CD4-positive, alpha-beta memory T cell (primary cell): ENCODE data around the gene MADCAM1. TPM values are rescaled to one million over a fixed set of nuclear protein-coding genes. Genes with fewer than 3 reads are reported as not detected.

Experiments used
- CTCF ChIA-PET: fragments of 350-600 bp; sonication (Branson Sonifier 250); formaldehyde crosslinking; loops from one replicate; lab custom pipeline; 2021; ENCODE audit warnings: inconsistent platforms; ENCODE audit not compliant: partially characterized antibody; lab: Charles Lee
- POLR2A ChIA-PET: fragments of 350-600 bp; sonication (Branson Sonifier 250); formaldehyde crosslinking; loops from one replicate; lab custom pipeline; 2021; ENCODE audit not compliant: partially characterized antibody; lab: Charles Lee
- DNase-seq, 5 donors: peaks; one replicate each; pipeline versions ENCODE4 v3.0.0 to v3.0.0-alpha.2; 2020 to 2022; ENCODE audit warnings: mixed read lengths in 1 of 5
- H3K27ac ChIP-seq: one replicate; pipeline ENCODE4 v1.7.0; 2013; ENCODE audit warnings: low read depth, low read length
- H3K27me3 ChIP-seq: 2 replicates; pipeline ENCODE4 v1.7.0; 2013; ENCODE audit warnings: mild to moderate bottlenecking, low read length, moderate library complexity; ENCODE audit not compliant: insufficient read depth
- H3K36me3 ChIP-seq: 2 replicates; pipeline ENCODE4 v1.7.0; 2013; ENCODE audit warnings: mild to moderate bottlenecking, low read length, moderate library complexity; ENCODE audit not compliant: insufficient read depth
- H3K4me1 ChIP-seq: 2 replicates; pipeline ENCODE4 v1.7.0; 2013; ENCODE audit warnings: mild to moderate bottlenecking, low read length, moderate library complexity; ENCODE audit not compliant: insufficient read depth
- H3K4me3 ChIP-seq, 2 donors: one replicate each; pipeline ENCODE4 v1.7.0; 2013; ENCODE audit warnings: low read length in 2 of 2, mild to moderate bottlenecking in 1 of 2
- H3K9me3 ChIP-seq, 2 donors: one replicate each; pipeline ENCODE4 v1.7.0; 2013; ENCODE audit warnings: low read length in 2 of 2, control low read depth in 1 of 2; ENCODE audit not compliant: control insufficient read depth in 1 of 2
- H3K27ac Mint-ChIP-seq, 7 donors: one replicate each; pipeline ENCODE4 v1.8.0; 2020 to 2021; ENCODE audit warnings: mixed read lengths in 7 of 7, mild to moderate bottlenecking in 6 of 7, inconsistent platforms in 3 of 7, moderate library complexity in 3 of 7
- H3K27me3 Mint-ChIP-seq, 2 donors: one replicate each; pipeline ENCODE4 v1.8.0; 2020 to 2021; ENCODE audit warnings: mixed read lengths in 2 of 2
- H3K36me3 Mint-ChIP-seq, 2 donors: one replicate each; pipeline ENCODE4 v1.8.0; 2020 to 2021; ENCODE audit warnings: mixed read lengths in 2 of 2, inconsistent platforms in 1 of 2, mild to moderate bottlenecking in 1 of 2
- H3K4me1 Mint-ChIP-seq, 4 donors: one replicate each; pipeline ENCODE4 v1.8.0; 2020 to 2021; ENCODE audit warnings: mixed read lengths in 4 of 4, mild to moderate bottlenecking in 1 of 4
- H3K4me3 Mint-ChIP-seq, 8 donors: one replicate each; pipeline ENCODE4 v1.8.0; 2020 to 2021; ENCODE audit warnings: mixed read lengths in 8 of 8, mild to moderate bottlenecking in 7 of 8, moderate library complexity in 6 of 8, inconsistent platforms in 3 of 8
- H3K9me3 Mint-ChIP-seq, 8 donors: one replicate each; pipeline ENCODE4 v1.8.0; 2020 to 2021; ENCODE audit warnings: mixed read lengths in 8 of 8, mild to moderate bottlenecking in 5 of 8, inconsistent platforms in 3 of 8, moderate library complexity in 1 of 8
- intact Hi-C: fragments of 100-400 bp; cut with micrococcal nuclease; formaldehyde crosslinking; loops from one replicate; pipeline ENCODE4 v1.15.1; 2023
- polyA plus RNA-seq, 2 donors: library from polyadenylated mRNA; unstranded; fragments of 300-500 nt; fragmentation: Illumina TruSeq; gene quantifications; one replicate each; pipeline ENCODE4 v1.2.3, GENCODE V29; 2021
- total RNA-seq, 2 experiments: library from RNA; stranded (reverse); gene quantifications; one replicate each; pipeline ENCODE4 v1.2.3, GENCODE V29; 2021

The MADCAM1 gene
- total and polyA plus RNA-seq, 4 experiments from 2014 or later = 0.11 to 1.9 (median 0.88) TPM

GRCh38 chr19:519449-519865 lies 23.2 kb downstream of the MADCAM1 start:
- no peak for DNase-seq
- ChIA-PET CTCF (interaction anchor here (0.9 to 3.6 kb wide), 4 partner anchors 8 to 65 kb away, joined by 3 to 22 read pairs (median 6); partner anchors contain the start of gene CDC34), POLR2A (interaction anchor here (1.2 to 3.6 kb wide), 5 partner anchors 9 to 31 kb away, joined by 3 to 30 read pairs (median 10); partner anchors contain the start of gene CDC34)
- Histone ChIP-seq H3K27ac (no peak overlapping the region), H3K4me3 (no peak overlapping the region), H3K4me1 (no peaks in the 10 kb centered on the region), H3K36me3 (no peaks in the 10 kb centered on the region), H3K9me3 (no peaks in the 10 kb centered on the region), H3K27me3 (no peaks in the 10 kb centered on the region)
- Mint-ChIP-seq H3K27ac (no peak overlapping the region), H3K36me3 (no peaks in the 10 kb centered on the region), H3K9me3 (peaks cover 0 to 3% (median 0%) of the 10 kb centered on the region in 8 donors), H3K4me3 (no peak overlapping the region), H3K27me3 (no peaks in the 10 kb centered on the region), H3K4me1 (peaks cover 3 to 14% (median 6%) of the 10 kb centered on the region in 4 donors)
- intact Hi-C loops = loop anchor here (1.0 to 10.0 kb wide), 2 partner anchors 53 to 115 kb away; partner anchors contain the start of genes BSG, FGF22 and POLRMT

- Histone ChIP-seq H3K4me1 (no peaks in the 10 kb centered on the region), H3K4me3 (no peak overlapping the region), H3K36me3 (no peaks in the 10 kb centered on the region), H3K27me3 (no peaks in the 10 kb centered on the region), H3K9me3 (no peaks in the 10 kb centered on the region), H3K27ac (no peak overlapping the region)
- peaks cover 0 to 12% (median 1%) of the 10 kb centered on the region in 4 donors for H3K4me1 Mint-ChIP-seq
- H3K27ac Mint-ChIP-seq = peak overlapping the region in 2 of 7 donors; percentile 37 to 65
- H3K4me3 Mint-ChIP-seq = peak overlapping the region in 2 of 8 donors; percentile 46 to 48
- no peak for DNase-seq
- peaks cover 0 to 3% of the 10 kb centered on the region in 2 donors for H3K27me3 Mint-ChIP-seq
- no peaks in the 10 kb centered on the region for H3K36me3 Mint-ChIP-seq
- no peaks in the 10 kb centered on the region for H3K9me3 Mint-ChIP-seq
- ChIA-PET CTCF (interaction anchor here (1.4 to 3.6 kb wide), 3 partner anchors 11 to 16 kb away, joined by 3 to 22 read pairs (median 3); no protein-coding TSS in a partner anchor), POLR2A (interaction anchor here (0.6 to 3.6 kb wide), 4 partner anchors 8 to 31 kb away, joined by 5 to 30 read pairs (median 8); partner anchors contain the start of gene TPGS1)
- intact Hi-C loops = no loop called here
These were observed 26.4 kb downstream of the MADCAM1 start for GRCh38 chr19:522726-523125.

- Mint-ChIP-seq H3K36me3 (no peaks in the 10 kb centered on the region), H3K4me3 (no peak overlapping the region), H3K4me1 (peaks cover 0 to 12% (median 1%) of the 10 kb centered on the region in 4 donors), H3K9me3 (no peaks in the 10 kb centered on the region), H3K27me3 (peaks cover 0 to 3% of the 10 kb centered on the region in 2 donors), H3K27ac (no peak overlapping the region)
- no peak for DNase-seq
- ChIA-PET CTCF (no interaction called here), POLR2A (interaction anchor here (1.1 kb wide), 1 partner anchor 13 kb away, joined by 6 read pairs; no protein-coding TSS in a partner anchor)
- no peaks in the 10 kb centered on the region for H3K27me3 ChIP-seq
- H3K36me3 ChIP-seq = no peaks in the 10 kb centered on the region
- H3K4me3 ChIP-seq = no peak overlapping the region
- H3K9me3 ChIP-seq = no peaks in the 10 kb centered on the region
- H3K4me1 ChIP-seq = no peaks in the 10 kb centered on the region
- intact Hi-C loops = no loop called here
- H3K27ac ChIP-seq = no peak overlapping the region
These were observed 27.9 kb downstream of the MADCAM1 start for GRCh38 chr19:524062-524674.

GRCh38 chr19:525029-525428 lies 28.7 kb downstream of the MADCAM1 start:
- ChIA-PET POLR2A (no interaction called here), CTCF (no interaction called here)
- H3K4me3 ChIP-seq = no peak overlapping the region
- intact Hi-C loops = no loop called here
- no peaks in the 10 kb centered on the region for H3K4me1 ChIP-seq
- Mint-ChIP-seq H3K4me1 (peaks cover 0 to 13% (median 1%) of the 10 kb centered on the region in 4 donors), H3K4me3 (no peak overlapping the region), H3K9me3 (no peaks in the 10 kb centered on the region), H3K36me3 (no peaks in the 10 kb centered on the region), H3K27ac (no peak overlapping the region), H3K27me3 (peaks cover 0 to 3% of the 10 kb centered on the region in 2 donors)
- no peaks in the 10 kb centered on the region for H3K9me3 ChIP-seq
- no peaks in the 10 kb centered on the region for H3K27me3 ChIP-seq
- H3K36me3 ChIP-seq = no peaks in the 10 kb centered on the region
- H3K27ac ChIP-seq = no peak overlapping the region
- DNase-seq = no peak

- Mint-ChIP-seq H3K4me3 (no peak overlapping the region), H3K36me3 (no peaks in the 10 kb centered on the region)
- POLR2A ChIA-PET = no interaction called here
These were observed 29.7 kb downstream of the MADCAM1 start for GRCh38 chr19:525857-526419.

GRCh38 chr19:530134-531008 lies 34.1 kb downstream of the MADCAM1 start:
- peak overlapping the region in 1 of 2 donors; percentile 61 for H3K4me3 ChIP-seq

More at GRCh38 chr19:525857-526419, 29.7 kb downstream of the MADCAM1 start:
- no peak overlapping the region for H3K27ac ChIP-seq
- Mint-ChIP-seq H3K27me3 (peaks cover 0 to 3% of the 10 kb centered on the region in 2 donors), H3K27ac (no peak overlapping the region), H3K4me1 (peaks cover 0 to 16% (median 2%) of the 10 kb centered on the region in 4 donors), H3K9me3 (no peaks in the 10 kb centered on the region)
- no peaks in the 10 kb centered on the region for H3K36me3 ChIP-seq
- intact Hi-C loops = no loop called here
- no peaks in the 10 kb centered on the region for H3K9me3 ChIP-seq
- H3K4me3 ChIP-seq = no peak overlapping the region
- CTCF ChIA-PET = interaction anchor here (1.0 kb wide), 1 partner anchor 20 kb away, joined by 4 read pairs; no protein-coding TSS in a partner anchor
- H3K27me3 ChIP-seq = no peaks in the 10 kb centered on the region
- peaks cover 6% of the 10 kb centered on the region for H3K4me1 ChIP-seq
- DNase-seq = no peak

More at GRCh38 chr19:530134-531008, 34.1 kb downstream of the MADCAM1 start:
- H3K27ac ChIP-seq = peak overlapping the region; percentile 81
- Mint-ChIP-seq H3K9me3 (no peaks in the 10 kb centered on the region), H3K27ac (peak overlapping the region; percentile 58 to 93 (median 88)), H3K4me3 (peak overlapping the region; percentile 79 to 87 (median 84)), H3K4me1 (peaks cover 6 to 26% (median 10%) of the 10 kb centered on the region in 4 donors), H3K36me3 (peaks cover 0 to 3% of the 10 kb centered on the region in 2 donors), H3K27me3 (peaks cover 0 to 3% of the 10 kb centered on the region in 2 donors)
- no peak for DNase-seq
- peaks cover under 1% of the 10 kb centered on the region for H3K36me3 ChIP-seq
- ChIA-PET POLR2A (interaction anchor here (0.7 to 6.5 kb wide), 10 partner anchors 8 to 133 kb away, joined by 3 to 111 read pairs (median 10); partner anchors contain the start of genes BSG, GZMM, RNF126 and TPGS1), CTCF (interaction anchor here (1.3 to 5.7 kb wide), 2 partner anchors 19 to 24 kb away, joined by 5 to 48 read pairs; no protein-coding TSS in a partner anchor)
- H3K4me1 ChIP-seq = peaks cover 25% of the 10 kb centered on the region
- H3K9me3 ChIP-seq = no peaks in the 10 kb centered on the region
- no peaks in the 10 kb centered on the region for H3K27me3 ChIP-seq
- intact Hi-C loops = loop anchor here (1.0 to 5.0 kb wide), 4 partner anchors 13 to 82 kb away; partner anchors contain the start of genes BSG and TPGS1
